PC-9 (cell line): ENCODE data around the gene CDC42EP3.

ENCODE experiments used
- CTCF ChIP-seq: fragments of 200-600 bp; sonication (generic); conservative IDR thresholded peaks from 2 replicates; pipeline ENCODE4 v1.6.1; 2017; ENCODE audit warnings: mixed run types, antibody characterized with exemption, mild to moderate bottlenecking, moderate library complexity
- EZH2 ChIP-seq: fragments of 200-600 bp; sonication (generic); IDR thresholded peaks from 2 replicates; pipeline ENCODE4 v1.8.0; 2017; ENCODE audit warnings: antibody characterized with exemption, low read depth

GRCh38 chr2:37599688-37600525 lies 71.5 kb downstream of the CDC42EP3 start:
- no peak for TF ChIP-seq CTCF
- TF ChIP-seq EZH2: no peak
